ENCODE data around the gene SEMA3F.

DNA sequence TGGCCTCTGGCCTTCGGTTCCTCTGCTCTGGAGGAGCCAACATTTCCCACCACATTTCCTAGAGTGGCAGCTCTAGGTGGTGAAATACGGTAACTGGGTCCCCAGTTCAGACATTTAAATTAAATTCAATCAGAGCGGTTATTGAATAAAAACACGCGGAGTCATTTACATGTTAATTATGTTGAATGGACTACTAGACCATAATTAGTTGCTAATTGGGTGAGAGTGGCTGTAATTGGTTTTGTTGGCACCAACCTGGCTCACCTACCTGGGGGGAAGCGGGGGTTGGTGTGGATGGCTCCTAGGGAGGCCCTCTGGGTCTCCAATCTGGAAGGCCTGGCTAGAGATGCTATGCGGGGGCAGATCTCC lies 12.7 kb downstream of the SEMA3F start:
- TF ChIP-seq, protein P1, sequence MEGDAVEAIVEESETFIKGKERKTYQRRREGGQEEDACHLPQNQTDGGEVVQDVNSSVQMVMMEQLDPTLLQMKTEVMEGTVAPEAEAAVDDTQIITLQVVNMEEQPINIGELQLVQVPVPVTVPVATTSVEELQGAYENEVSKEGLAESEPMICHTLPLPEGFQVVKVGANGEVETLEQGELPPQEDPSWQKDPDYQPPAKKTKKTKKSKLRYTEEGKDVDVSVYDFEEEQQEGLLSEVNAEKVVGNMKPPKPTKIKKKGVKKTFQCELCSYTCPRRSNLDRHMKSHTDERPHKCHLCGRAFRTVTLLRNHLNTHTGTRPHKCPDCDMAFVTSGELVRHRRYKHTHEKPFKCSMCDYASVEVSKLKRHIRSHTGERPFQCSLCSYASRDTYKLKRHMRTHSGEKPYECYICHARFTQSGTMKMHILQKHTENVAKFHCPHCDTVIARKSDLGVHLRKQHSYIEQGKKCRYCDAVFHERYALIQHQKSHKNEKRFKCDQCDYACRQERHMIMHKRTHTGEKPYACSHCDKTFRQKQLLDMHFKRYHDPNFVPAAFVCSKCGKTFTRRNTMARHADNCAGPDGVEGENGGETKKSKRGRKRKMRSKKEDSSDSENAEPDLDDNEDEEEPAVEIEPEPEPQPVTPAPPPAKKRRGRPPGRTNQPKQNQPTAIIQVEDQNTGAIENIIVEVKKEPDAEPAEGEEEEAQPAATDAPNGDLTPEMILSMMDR (IDR thresholded peaks at IDR 0.05): no peak
- TF ChIP-seq EP300 (IDR thresholded peaks at IDR 0.05) (no peak), POLR2A (IDR thresholded peaks at IDR 0.05) (no peak)

Measured in upper lobe of left lung (tissue), 4 donors.